ENCODE results near the gene WDR74. TPM values are rescaled to one million over a fixed set of nuclear protein-coding genes. Genes with fewer than 3 reads are reported as not detected.

The WDR74 gene
- total and polyA plus RNA-seq, 9 of the 15 experiments (the other 6 are each of a cell fraction or from before 2014, with no cell fraction given): 32.7 to 210 (median 114) TPM

- TF ChIP-seq ZBTB33 (CRISPR knock-in tag; IDR thresholded peaks at IDR 0.05) (peak; percentile 10; the same call in 1 of the 2 replicates), DLX4 (CRISPR knock-in tag; IDR thresholded peaks at IDR 0.05) (no peak), ZNF639 (CRISPR knock-in tag; conservative IDR thresholded peaks at IDR 0.05 in 1 of 2, IDR thresholded peaks at IDR 0.05 in 1 of 2) (no peak), ATF6 (CRISPR knock-in tag; IDR thresholded peaks at IDR 0.05) (no peak), ZBTB34 (CRISPR knock-in tag; IDR thresholded peaks at IDR 0.05) (no peak), MEF2A (IDR thresholded peaks at IDR 0.05; ENCODE audit: control insufficient read depth, low read depth, low read length) (no peak), HDAC1 (IDR thresholded peaks at IDR 0.05) (peak in 1 of 2 experiments; percentile 36; a peak in 1 of 4 replicates), SP2 (IDR thresholded peaks at IDR 0.05; ENCODE audit: extremely low read depth, low read depth, low read length, poor library complexity, severe bottlenecking) (peak; percentile 93), ZNF589 (CRISPR knock-in tag; IDR thresholded peaks at IDR 0.05; ENCODE audit: low read depth) (no peak), ZNF408 (CRISPR knock-in tag; IDR thresholded peaks at IDR 0.05; ENCODE audit: low read depth) (no peak), GTF2B (IDR thresholded peaks at IDR 0.05; ENCODE audit: extremely low read depth, insufficient read length) (no peak), ZZZ3 (IDR thresholded peaks at IDR 0.05) (0 out of 2 replicates have a peak, but pooled peaks have one; percentile 43), KLF1 (tag; IDR thresholded peaks at IDR 0.05) (no peak), NFRKB (IDR thresholded peaks at IDR 0.05; ENCODE audit: low read depth) (0 out of 2 replicates have a peak, but pooled peaks have one; percentile 16), XRCC5 (IDR thresholded peaks at IDR 0.05; ENCODE audit: low read depth, low read length) (no peak)
These were observed 7.7 kb downstream of the WDR74 start, which contains the start of gene STX5 (continued) for GRCh38 chr11:62831520-62832335.

Measured in K562 (cell line).